ENCODE measurements around the gene VAMP5. TPM values are rescaled to one million over a fixed set of nuclear protein-coding genes. Genes with fewer than 3 reads are reported as not detected.

VAMP5 gene
- total and polyA plus RNA-seq, 9 of the 15 experiments (the other 6 are each of a cell fraction or from before 2014, with no cell fraction given): 0.54 to 1.9 (median 1.5) TPM; not detected in 2

GRCh38 chr2:85578243-85579180 lies 5.7 kb upstream of the VAMP5 start (continued):
- 0 out of 2 replicates have a peak, but pooled peaks have one; percentile 43 for TF ChIP-seq CBFB (CRISPR knock-in tag; IDR thresholded peaks at IDR 0.05)
- TF ChIP-seq BACH1 (tag; IDR thresholded peaks at IDR 0.05): 0 out of 2 replicates have a peak, but pooled peaks have one; percentile 46
- no peak for TF ChIP-seq CTCF (IDR thresholded peaks at IDR 0.05 in 2 of 3, conservative IDR thresholded peaks at IDR 0.05 in 1 of 3; ENCODE audit: insufficient read depth in 2 of 3, low read depth in 1 of 3, low read length in 3 of 3)
- no peak for TF ChIP-seq NR4A1 (CRISPR knock-in tag; IDR thresholded peaks at IDR 0.05)
- no peak for TF ChIP-seq NR4A1 (tag; IDR thresholded peaks at IDR 0.05)
- TF ChIP-seq KDM1A (IDR thresholded peaks at IDR 0.05): no peak
- TF ChIP-seq HBP1 (CRISPR knock-in tag; IDR thresholded peaks at IDR 0.05): no peak
- 0 out of 2 replicates have a peak, but pooled peaks have one; percentile 19 for TF ChIP-seq MXI1 (IDR thresholded peaks at IDR 0.05; ENCODE audit: low read depth, low read length)
- peak; percentile 87 for TF ChIP-seq MYC (IDR thresholded peaks at IDR 0.05; ENCODE audit: low read depth, low read length)
- no peak; the same call in 1 of the 2 replicates for TF ChIP-seq MYC (CRISPR knock-in tag; IDR thresholded peaks at IDR 0.05; ENCODE audit: borderline replicate concordance, low read depth)
- no peak for TF ChIP-seq ZNF280A (IDR thresholded peaks at IDR 0.05; ENCODE audit: low read depth, partially characterized antibody)
- TF ChIP-seq ZNF146 (CRISPR knock-in tag; IDR thresholded peaks at IDR 0.05; ENCODE audit: unreplicated experiment): no peak
- TF ChIP-seq LEF1 (IDR thresholded peaks at IDR 0.05): 0 out of 2 replicates have a peak, but pooled peaks have one; percentile 13
- 0 out of 2 replicates have a peak, but pooled peaks have one; percentile 35 for TF ChIP-seq ZNF76 (CRISPR knock-in tag; IDR thresholded peaks at IDR 0.05; ENCODE audit: borderline replicate concordance)
- peak; percentile 4; the same call in 1 of the 2 replicates for TF ChIP-seq ELF1 (tag; IDR thresholded peaks at IDR 0.05)
- TF ChIP-seq NR2C2 (CRISPR knock-in tag; IDR thresholded peaks at IDR 0.05): no peak
- TF ChIP-seq NR2C2 (tag; IDR thresholded peaks at IDR 0.05): peak; percentile 25
- TF ChIP-seq, protein P1, sequence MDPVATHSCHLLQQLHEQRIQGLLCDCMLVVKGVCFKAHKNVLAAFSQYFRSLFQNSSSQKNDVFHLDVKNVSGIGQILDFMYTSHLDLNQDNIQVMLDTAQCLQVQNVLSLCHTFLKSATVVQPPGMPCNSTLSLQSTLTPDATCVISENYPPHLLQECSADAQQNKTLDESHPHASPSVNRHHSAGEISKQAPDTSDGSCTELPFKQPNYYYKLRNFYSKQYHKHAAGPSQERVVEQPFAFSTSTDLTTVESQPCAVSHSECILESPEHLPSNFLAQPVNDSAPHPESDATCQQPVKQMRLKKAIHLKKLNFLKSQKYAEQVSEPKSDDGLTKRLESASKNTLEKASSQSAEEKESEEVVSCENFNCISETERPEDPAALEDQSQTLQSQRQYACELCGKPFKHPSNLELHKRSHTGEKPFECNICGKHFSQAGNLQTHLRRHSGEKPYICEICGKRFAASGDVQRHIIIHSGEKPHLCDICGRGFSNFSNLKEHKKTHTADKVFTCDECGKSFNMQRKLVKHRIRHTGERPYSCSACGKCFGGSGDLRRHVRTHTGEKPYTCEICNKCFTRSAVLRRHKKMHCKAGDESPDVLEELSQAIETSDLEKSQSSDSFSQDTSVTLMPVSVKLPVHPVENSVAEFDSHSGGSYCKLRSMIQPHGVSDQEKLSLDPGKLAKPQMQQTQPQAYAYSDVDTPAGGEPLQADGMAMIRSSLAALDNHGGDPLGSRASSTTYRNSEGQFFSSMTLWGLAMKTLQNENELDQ (CRISPR knock-in tag; IDR thresholded peaks at IDR 0.05; ENCODE audit: borderline replicate concordance): no peak
- TF ChIP-seq HDGF (IDR thresholded peaks at IDR 0.05): no peak
- TF ChIP-seq BHLHE40 (IDR thresholded peaks at IDR 0.05; ENCODE audit: low read length): peak; percentile 88
- 0 out of 2 replicates have a peak, but pooled peaks have one; percentile 30 for TF ChIP-seq FOXJ3 (CRISPR knock-in tag; IDR thresholded peaks at IDR 0.05)

Data from K562 (cell line).